RWPE1 (cell line): ENCODE data around the gene ZNF214.
A peak's percentile ranks its signal among the peaks of the same experiment; 100 is the strongest.

Experiments used
- CTCF ChIA-PET: fragments of 350-600 bp; sonication (Branson Sonifier 250); formaldehyde crosslinking; extraction: SDS; loops from one replicate; lab custom pipeline; 2021; lab: Yijun Ruan, JAX
- POLR2A ChIA-PET: fragments of 400-600 bp; formaldehyde crosslinking; extraction: SDS; loops from one replicate; lab custom pipeline; 2020; ENCODE audit warnings: antibody characterized with exemption; ENCODE audit not compliant: low non-redundant PET; lab: Yijun Ruan, JAX
- DNase-seq: peaks from one replicate; pipeline ENCODE4 v3.0.0; 2012; ENCODE audit warnings: low spot score
- H3K27ac ChIP-seq: fragments of 450-650 bp; 2 replicates; pipeline ENCODE4 v1.5.1; 2017
- CTCF ChIP-seq: fragments of 450-650 bp; conservative IDR thresholded peaks from 2 replicates; pipeline ENCODE4 v1.5.1; 2017; ENCODE audit warnings: low read depth, mild to moderate bottlenecking

ZNF214 gene

GRCh38 chr11:7020183-7020917 lies at the start of gene ZNF214, which contains the start of gene NLRP14:
Gene ZNF214 (minus strand): TSS chr11:7020346. CDS start chr11:7002835, 17,511 bp downstream.
Gene NLRP14 (plus strand): TSS chr11:7020479. CDS start chr11:7038587, 18,108 bp downstream.
- CTCF ChIA-PET = interaction anchor here (0.6 to 0.7 kb wide), 2 partner anchors 317 to 551 kb away, joined by 3 read pairs; no protein-coding TSS in a partner anchor
- H3K27ac ChIP-seq = peak within 1 kb of the TSS; percentile 74

GRCh38 chr11:7062534-7062933 lies 42.4 kb upstream of the ZNF214 start:
- CTCF ChIA-PET = no interaction called here
- no peak for TF ChIP-seq CTCF
- POLR2A ChIA-PET = no interaction called here

More at GRCh38 chr11:7020183-7020917, at the start of gene ZNF214, which contains the start of gene NLRP14:
- POLR2A ChIA-PET = interaction anchor here (0.7 kb wide), 1 partner anchor 555 kb away, joined by 3 read pairs; no protein-coding TSS in a partner anchor
- TF ChIP-seq CTCF = no peak
- DNase-seq = peak; percentile 98

GRCh38 chr11:7060868-7061267 lies 40.7 kb upstream of the ZNF214 start:
- no peak for DNase-seq
- CTCF ChIA-PET = interaction anchor here (0.5 kb wide), 1 partner anchor 75 kb away, joined by 3 read pairs; no protein-coding TSS in a partner anchor
- no peak overlapping the region for H3K27ac ChIP-seq
- POLR2A ChIA-PET = no interaction called here
- TF ChIP-seq CTCF = no peak

More at GRCh38 chr11:7062534-7062933, 42.4 kb upstream of the ZNF214 start:
- DNase-seq = no peak
- no peak overlapping the region for H3K27ac ChIP-seq

- DNase-seq = no peak
- no peak overlapping the region for H3K27ac ChIP-seq
- no peak for TF ChIP-seq CTCF
- ChIA-PET POLR2A (no interaction called here), CTCF (no interaction called here)
These were observed 37.5 kb upstream of the ZNF214 start for GRCh38 chr11:7057641-7058040.

GRCh38 chr11:7056828-7057513 lies 36.8 kb upstream of the ZNF214 start:
- no peak for DNase-seq

More at GRCh38 chr11:7056828-7057513, 36.8 kb upstream of the ZNF214 start:
- ChIA-PET CTCF (interaction anchor here (0.6 kb wide), 1 partner anchor 1522 kb away, joined by 3 read pairs; no protein-coding TSS in a partner anchor), POLR2A (no interaction called here)
- H3K27ac ChIP-seq = no peak overlapping the region
- no peak for TF ChIP-seq CTCF
